Astrocyte of the spinal cord (primary cell): ENCODE results near the gene CYP21A2.
"Not testable (repeated sequence)": the region's sequence is repeated elsewhere in the genome, so short reads cannot be mapped to it uniquely, and the experiment has no call there.

Source experiments
- DNase-seq: peaks from one replicate; pipeline ENCODE4 v3.0.0; 2011; ENCODE audit warnings: low read depth, low spot score
- H3K4me3 ChIP-seq: 2 replicates; pipeline ENCODE4 v1.5.1; 2011; ENCODE audit warnings: low read depth, mild to moderate bottlenecking, low read length, moderate library complexity
- in situ Hi-C: cut with HindIII; loops from 2 replicates; pipeline ENCODE4 v1.10.0; 2017; ENCODE audit warnings: low sequenced_read_pairs

The CYP21A2 gene

GRCh38 chr6:32037598-32038524, at the start of gene CYP21A2:
Gene CYP21A2, plus strand, starts transcription at chr6:32038415. Its CDS starts 8 bp downstream, at chr6:32038423.
- in situ Hi-C loops, DNase-seq: not testable (repeated sequence)

GRCh38 chr6:31989363-31989762, 48.9 kb upstream of the CYP21A2 start:
- in situ Hi-C loops, DNase-seq, H3K4me3 ChIP-seq: not testable (repeated sequence)

More at GRCh38 chr6:32037598-32038524, at the start of gene CYP21A2:
- H3K4me3 ChIP-seq, result not testable (repeated sequence)

- DNase-seq, H3K4me3 ChIP-seq, in situ Hi-C loops: not testable (repeated sequence)
Observed at GRCh38 chr6:31994421-31994820, 43.8 kb upstream of the CYP21A2 start.

DNA sequence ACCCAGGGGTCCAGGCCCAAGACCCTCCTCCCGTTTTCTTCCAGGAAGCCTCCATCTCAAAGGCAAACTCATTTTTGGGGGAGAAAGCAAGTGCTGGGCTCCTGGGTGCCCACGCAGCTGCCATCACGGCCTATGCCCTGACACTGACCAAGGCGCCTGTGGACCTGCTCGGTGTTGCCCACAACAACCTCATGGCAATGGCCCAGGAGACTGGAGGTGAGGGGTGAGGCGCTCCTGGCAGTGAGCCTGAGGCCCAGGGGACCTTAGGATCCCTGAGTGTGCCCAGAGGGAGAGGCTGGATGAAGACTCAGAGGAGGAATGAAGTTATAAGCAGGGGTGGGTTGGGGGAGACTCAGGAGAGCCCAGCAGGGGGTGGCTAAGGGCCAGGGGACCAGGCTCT, 41.8 kb upstream of the CYP21A2 start:
- DNase-seq, in situ Hi-C loops, H3K4me3 ChIP-seq: not testable (repeated sequence)

GRCh38 chr6:32002546-32003268, 35.5 kb upstream of the CYP21A2 start:
- H3K4me3 ChIP-seq, in situ Hi-C loops, DNase-seq: not testable (repeated sequence)

DNA sequence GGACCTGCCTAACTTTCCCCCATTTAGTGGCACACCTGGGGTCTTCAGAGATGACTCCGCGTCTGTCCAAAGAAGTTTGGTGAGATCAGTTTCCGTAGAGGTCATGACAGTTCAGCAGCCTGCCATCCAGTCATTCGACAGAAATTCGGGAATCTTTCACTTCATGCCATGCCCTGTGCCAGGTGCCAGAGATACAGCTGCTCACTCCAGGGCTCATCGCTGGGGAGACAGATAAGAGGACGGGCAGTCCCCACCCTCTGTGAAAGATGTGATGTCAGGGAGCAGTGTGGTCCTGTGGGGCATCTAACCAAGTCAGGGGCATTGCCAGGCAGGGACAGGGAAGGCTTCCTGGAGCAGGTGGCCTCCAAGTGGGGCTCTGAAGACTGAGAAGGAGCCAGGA, 34.9 kb upstream of the CYP21A2 start:
- DNase-seq, H3K4me3 ChIP-seq, in situ Hi-C loops: not testable (repeated sequence)

- in situ Hi-C loops, DNase-seq, H3K4me3 ChIP-seq: not testable (repeated sequence)
Observed at GRCh38 chr6:32004393-32004792, 33.8 kb upstream of the CYP21A2 start.

GRCh38 chr6:32004864-32005537, 33.2 kb upstream of the CYP21A2 start:
- DNase-seq, H3K4me3 ChIP-seq, in situ Hi-C loops: not testable (repeated sequence)

DNA sequence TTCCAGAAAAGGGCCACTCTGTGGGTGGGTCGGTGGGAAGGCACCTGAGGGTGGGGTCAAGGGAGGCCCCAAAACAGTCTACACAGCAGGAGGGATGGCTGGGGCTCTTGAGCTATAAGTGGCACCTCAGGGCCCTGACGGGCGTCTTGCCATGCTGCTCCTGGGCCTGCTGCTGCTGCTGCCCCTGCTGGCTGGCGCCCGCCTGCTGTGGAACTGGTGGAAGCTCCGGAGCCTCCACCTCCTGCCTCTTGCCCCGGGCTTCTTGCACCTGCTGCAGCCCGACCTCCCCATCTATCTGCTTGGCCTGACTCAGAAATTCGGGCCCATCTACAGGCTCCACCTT, 32.7 kb upstream of the CYP21A2 start:
- in situ Hi-C loops, H3K4me3 ChIP-seq, DNase-seq: not testable (repeated sequence)

GRCh38 chr6:32005991-32006529, 32.2 kb upstream of the CYP21A2 start:
- DNase-seq, H3K4me3 ChIP-seq, in situ Hi-C loops: not testable (repeated sequence)

DNA sequence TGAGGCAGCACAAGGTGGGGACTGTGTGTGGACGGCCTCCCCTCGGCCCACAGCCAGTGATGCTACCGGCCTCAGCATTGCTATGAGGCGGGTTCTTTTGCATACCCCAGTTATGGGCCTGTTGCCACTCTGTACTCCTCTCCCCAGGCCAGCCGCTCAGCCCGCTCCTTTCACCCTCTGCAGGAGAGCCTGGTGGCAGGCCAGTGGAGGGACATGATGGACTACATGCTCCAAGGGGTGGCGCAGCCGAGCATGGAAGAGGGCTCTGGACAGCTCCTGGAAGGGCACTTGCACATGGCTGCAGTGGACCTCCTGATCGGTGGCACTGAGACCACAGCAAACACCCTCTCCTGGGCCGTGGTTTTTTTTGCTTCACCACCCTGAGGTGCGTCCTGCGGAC, 31.1 kb upstream of the CYP21A2 start:
- DNase-seq, in situ Hi-C loops, H3K4me3 ChIP-seq: not testable (repeated sequence)

DNA sequence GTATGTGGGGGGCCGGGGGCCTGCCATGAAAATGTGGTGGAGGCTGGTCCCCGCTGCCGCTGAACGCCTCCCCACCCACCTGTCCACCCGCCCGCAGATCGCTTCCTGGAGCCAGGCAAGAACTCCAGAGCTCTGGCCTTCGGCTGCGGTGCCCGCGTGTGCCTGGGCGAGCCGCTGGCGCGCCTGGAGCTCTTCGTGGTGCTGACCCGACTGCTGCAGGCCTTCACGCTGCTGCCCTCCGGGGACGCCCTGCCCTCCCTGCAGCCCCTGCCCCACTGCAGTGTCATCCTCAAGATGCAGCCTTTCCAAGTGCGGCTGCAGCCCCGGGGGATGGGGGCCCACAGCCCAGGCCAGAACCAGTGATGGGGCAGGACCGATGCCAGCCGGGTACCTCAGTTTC, 30.2 kb upstream of the CYP21A2 start:
- in situ Hi-C loops, H3K4me3 ChIP-seq, DNase-seq: not testable (repeated sequence)

DNA sequence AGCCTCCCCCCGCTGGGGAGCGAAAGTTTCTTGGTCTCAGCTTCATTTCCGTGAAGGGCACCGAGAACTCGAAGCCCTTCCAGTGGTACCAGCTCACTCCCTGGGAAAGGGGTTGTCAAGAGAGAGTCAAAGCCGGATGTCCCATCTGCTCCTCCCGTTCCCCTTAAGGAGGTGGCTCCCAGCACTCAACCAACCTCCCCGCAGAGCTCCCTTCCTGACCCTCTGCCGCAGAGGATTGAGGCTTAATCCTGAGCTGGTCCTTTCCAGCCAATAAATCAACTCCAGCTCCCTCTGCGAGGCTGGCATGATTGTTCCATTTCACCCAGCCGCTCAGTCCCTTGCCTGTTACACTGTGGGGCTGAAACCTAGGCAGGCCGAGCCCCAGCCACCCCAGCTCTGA, 29.6 kb upstream of the CYP21A2 start:
- H3K4me3 ChIP-seq, in situ Hi-C loops, DNase-seq: not testable (repeated sequence)

- DNase-seq, H3K4me3 ChIP-seq, in situ Hi-C loops: not testable (repeated sequence)
Observed at GRCh38 chr6:32009537-32009936, 28.7 kb upstream of the CYP21A2 start.

DNA sequence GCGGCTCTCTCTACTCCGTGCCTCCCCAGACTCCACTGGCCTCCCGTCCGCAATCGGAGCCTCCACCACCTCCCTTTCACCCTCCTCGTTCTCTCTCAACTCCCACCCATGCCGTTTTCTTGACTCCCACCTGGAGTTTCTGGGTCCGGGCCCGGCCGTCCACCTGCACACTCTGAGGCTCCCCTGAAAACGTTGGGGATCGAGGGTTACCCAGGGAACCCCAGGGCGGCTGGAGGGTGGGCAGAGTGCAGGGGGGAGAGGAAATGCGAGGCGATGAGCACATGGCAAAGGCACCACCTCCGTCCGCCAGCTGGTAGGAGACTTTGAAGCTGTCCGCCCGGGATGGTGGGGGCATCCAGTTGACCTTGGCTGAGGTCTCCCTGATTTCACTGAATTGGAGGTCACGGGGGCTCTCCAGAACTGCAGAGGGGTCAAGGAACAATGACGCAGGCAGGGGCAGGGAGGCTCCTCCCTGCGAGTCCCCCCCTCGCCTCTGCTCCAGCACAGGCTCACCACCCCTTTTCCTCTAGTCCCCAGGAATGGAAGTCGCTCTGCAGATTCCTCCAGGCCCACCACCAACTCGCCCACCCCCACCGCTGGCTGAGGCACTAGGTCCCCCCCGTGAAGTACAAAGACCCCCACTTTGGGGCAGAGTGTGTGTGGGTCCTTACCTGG, 27.2 kb upstream of the CYP21A2 start:
- in situ Hi-C loops, DNase-seq, H3K4me3 ChIP-seq: not testable (repeated sequence)

DNA sequence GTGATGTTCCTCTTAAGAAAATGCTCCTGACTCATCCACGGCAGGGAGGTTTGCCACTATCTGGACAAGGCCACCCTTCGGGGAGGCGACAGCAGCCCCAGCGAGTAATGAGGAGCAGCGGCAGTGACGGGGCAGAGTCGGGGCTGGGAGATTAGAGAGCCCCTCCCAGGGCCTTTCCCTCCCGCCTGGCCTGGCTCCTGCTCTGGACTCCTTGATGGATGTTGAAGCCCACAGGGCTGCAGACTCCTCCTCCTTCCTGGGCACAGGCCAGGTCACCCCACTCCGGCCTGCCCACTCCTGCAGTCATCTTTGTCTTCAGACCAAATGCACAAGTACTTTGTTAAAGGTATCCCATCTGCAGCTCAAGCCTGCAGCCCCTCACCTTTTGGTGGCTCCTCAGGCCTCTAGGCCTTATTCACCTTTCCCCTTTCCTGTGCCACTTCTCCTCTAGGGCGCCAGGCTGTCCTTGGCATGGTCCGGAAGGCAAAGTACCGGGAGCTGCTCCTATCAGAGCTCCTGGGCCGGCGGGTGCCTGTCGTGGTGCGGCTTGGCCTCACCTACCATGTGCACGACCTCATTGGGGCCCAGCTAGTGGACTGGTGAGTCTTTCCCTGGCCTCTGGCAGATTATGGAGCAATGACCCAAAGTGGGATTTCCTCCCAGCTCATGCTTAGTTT, 25.1 kb upstream of the CYP21A2 start:
- H3K4me3 ChIP-seq, DNase-seq, in situ Hi-C loops: not testable (repeated sequence)
